Cerebellar nuclear complex (tissue), 1 donor: ENCODE results near the gene FAM216B.

ENCODE experiments used
- DNase-seq, 2 experiments: peaks; one replicate each; lab custom pipeline; 2025; lab: John Stamatoyannopoulos, UW

Gene FAM216B

GRCh38 chr13:42834946-42835345 is 53.6 kb downstream of the FAM216B start:
- DNase-seq: no peak

- no peak for DNase-seq
Measured at GRCh38 chr13:42836930-42837690, 55.7 kb downstream of the FAM216B start.
